MCF 10A (cell line): Measurements from ENCODE around the gene APOB. TPM values are rescaled to one million over a fixed set of nuclear protein-coding genes. Genes with fewer than 3 reads are reported as not detected.

Experiments used
- BruUV-seq: library from RNA; stranded (reverse); fragments of 400-500 nt; replicated peaks from 2 replicates; lab custom pipeline; 2021; lab: Mats Ljungman, UMichigan
- CTCF ChIA-PET: fragments of 300-600 bp; sonication (Branson Sonifier 250); formaldehyde crosslinking; extraction: SDS; loops from one replicate; lab custom pipeline; 2021; ENCODE audit warnings: antibody characterized with exemption, inconsistent platforms; lab: Yijun Ruan, JAX
- POLR2A ChIA-PET: fragments of 300-600, 350-650 bp; sonication (Branson Sonifier 250); formaldehyde crosslinking; extraction: SDS; loops from one replicate; lab custom pipeline; 2020; ENCODE audit warnings: antibody characterized with exemption, inconsistent platforms; lab: Yijun Ruan, JAX
- DNase-seq: peaks from one replicate; pipeline ENCODE4 v3.0.0-alpha.2; 2018; ENCODE audit not compliant: unreplicated experiment
- H3K27ac Mint-ChIP-seq: one replicate; pipeline ENCODE4 v1.8.0; 2022; ENCODE audit warnings: mild to moderate bottlenecking, low read depth, mixed read lengths; ENCODE audit not compliant: unreplicated experiment
- H3K27me3 Mint-ChIP-seq: one replicate; pipeline ENCODE4 v1.8.0; 2022; ENCODE audit warnings: mixed read lengths; ENCODE audit not compliant: insufficient read depth, unreplicated experiment
- H3K36me3 Mint-ChIP-seq: one replicate; pipeline ENCODE4 v1.8.0; 2022; ENCODE audit warnings: mild to moderate bottlenecking, moderate library complexity, mixed read lengths; ENCODE audit not compliant: insufficient read depth, unreplicated experiment
- H3K4me1 Mint-ChIP-seq: one replicate; pipeline ENCODE4 v1.8.0; 2022; ENCODE audit warnings: mixed read lengths; ENCODE audit not compliant: insufficient read depth, unreplicated experiment
- H3K4me3 Mint-ChIP-seq: one replicate; pipeline ENCODE4 v1.8.0; 2022; ENCODE audit warnings: mild to moderate bottlenecking, moderate library complexity, mixed read lengths; ENCODE audit not compliant: unreplicated experiment
- H3K9me3 Mint-ChIP-seq: one replicate; pipeline ENCODE4 v1.8.0; 2022; ENCODE audit warnings: mixed read lengths; ENCODE audit not compliant: unreplicated experiment
- intact Hi-C: fragments of 100-400 bp; cut with micrococcal nuclease; formaldehyde crosslinking; loops from 2 replicates; pipeline ENCODE4 v1.14.1; 2022
- total RNA-seq: library from RNA; stranded (reverse); gene quantifications from 2 replicates; pipeline ENCODE4 v1.2.3, GENCODE V29; 2022
- TF ChIP-seq, protein P1 (sequence below): fragments of 200-600 bp; IDR thresholded peaks from one replicate; pipeline ENCODE4 v1.8.0; 2022; ENCODE audit warnings: antibody characterized with exemption, mild to moderate bottlenecking; ENCODE audit not compliant: unreplicated experiment

APOB gene
- total RNA-seq, 1 experiment from 2014 or later = not detected

DNA sequence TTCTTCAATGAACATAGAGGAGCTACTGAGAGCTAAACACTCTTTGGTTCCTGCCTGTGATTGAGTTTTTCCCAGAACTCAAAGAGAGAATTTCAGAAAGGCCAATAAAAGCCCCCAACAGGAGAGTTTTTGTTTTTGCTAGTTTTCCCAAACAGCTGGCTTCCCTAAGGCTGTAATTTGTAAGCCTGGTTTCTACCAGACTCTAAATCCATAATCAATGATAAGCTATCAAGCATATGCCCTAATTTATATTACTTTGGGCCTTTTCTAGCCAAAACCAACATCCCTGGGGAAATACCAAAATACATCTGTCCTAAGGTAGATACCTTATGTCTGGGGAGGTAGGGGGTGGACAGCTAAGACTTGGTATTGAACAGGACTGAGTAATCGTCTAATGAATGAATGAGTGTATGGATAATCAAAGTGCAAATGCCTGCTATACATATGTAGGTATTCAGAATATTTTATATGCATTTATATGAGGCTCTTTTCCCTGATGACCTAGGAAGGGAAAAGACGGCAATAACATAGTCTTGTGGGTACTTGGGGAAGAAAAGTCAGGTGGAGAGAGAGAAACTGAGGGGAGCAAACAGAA lies 26.0 kb upstream of the APOB start:
- no peak overlapping the region for H3K4me3 Mint-ChIP-seq
- CTCF ChIA-PET = interaction anchor here (0.6 to 1.6 kb wide), 3 partner anchors 21 to 48 kb away, joined by 3 to 5 read pairs (median 4); no protein-coding TSS in a partner anchor

DNA sequence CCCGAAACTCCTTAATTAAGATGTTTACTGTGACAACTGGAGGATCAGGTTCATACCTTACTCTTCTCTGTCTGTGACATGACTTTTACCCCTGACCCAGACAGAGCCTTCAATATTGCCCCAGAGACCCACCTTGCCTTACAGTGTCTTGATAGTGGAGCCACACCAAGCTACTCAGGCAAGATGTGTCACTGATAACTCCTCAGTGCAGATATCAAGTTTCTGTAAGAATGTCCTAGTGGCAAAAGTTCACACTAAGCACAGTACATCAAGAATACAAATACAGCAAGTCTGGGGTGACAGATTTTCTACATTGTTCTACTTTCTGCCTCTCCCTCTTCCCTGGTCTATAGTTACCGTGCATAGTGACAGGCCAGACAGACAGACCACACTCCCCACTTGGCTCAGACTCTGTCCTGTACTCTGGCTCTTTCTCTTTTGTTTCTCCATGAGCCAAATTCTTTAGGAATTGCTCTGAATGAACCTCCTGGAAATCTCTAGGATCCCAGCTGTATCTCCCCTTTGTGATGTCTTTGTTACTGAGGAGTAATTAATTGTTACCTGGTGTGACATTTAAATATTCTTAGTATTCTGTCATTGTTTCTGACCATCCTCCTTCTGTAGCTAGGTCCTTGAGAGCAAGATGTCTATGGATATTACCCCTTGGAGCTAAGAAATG lies 24.1 kb upstream of the APOB start:
- no TSS peak for BruUV-seq
- intact Hi-C loops = no loop called here
- TF ChIP-seq, protein P1, sequence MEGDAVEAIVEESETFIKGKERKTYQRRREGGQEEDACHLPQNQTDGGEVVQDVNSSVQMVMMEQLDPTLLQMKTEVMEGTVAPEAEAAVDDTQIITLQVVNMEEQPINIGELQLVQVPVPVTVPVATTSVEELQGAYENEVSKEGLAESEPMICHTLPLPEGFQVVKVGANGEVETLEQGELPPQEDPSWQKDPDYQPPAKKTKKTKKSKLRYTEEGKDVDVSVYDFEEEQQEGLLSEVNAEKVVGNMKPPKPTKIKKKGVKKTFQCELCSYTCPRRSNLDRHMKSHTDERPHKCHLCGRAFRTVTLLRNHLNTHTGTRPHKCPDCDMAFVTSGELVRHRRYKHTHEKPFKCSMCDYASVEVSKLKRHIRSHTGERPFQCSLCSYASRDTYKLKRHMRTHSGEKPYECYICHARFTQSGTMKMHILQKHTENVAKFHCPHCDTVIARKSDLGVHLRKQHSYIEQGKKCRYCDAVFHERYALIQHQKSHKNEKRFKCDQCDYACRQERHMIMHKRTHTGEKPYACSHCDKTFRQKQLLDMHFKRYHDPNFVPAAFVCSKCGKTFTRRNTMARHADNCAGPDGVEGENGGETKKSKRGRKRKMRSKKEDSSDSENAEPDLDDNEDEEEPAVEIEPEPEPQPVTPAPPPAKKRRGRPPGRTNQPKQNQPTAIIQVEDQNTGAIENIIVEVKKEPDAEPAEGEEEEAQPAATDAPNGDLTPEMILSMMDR = no peak

More for the DNA sequence above, 26.0 kb upstream of the APOB start:
- H3K9me3 Mint-ChIP-seq = no peaks in the 10 kb centered on the region
- POLR2A ChIA-PET = no interaction called here
- H3K27me3 Mint-ChIP-seq = peaks cover 31% of the 10 kb centered on the region
- TF ChIP-seq, protein P1 = no peak
- H3K36me3 Mint-ChIP-seq = no peaks in the 10 kb centered on the region
- no peak for DNase-seq
- intact Hi-C loops = no loop called here
- no peak overlapping the region for H3K27ac Mint-ChIP-seq
- H3K4me1 Mint-ChIP-seq = no peaks in the 10 kb centered on the region
- no TSS peak for BruUV-seq

GRCh38 chr2:21067125-21067524 lies 23.3 kb upstream of the APOB start:
- peaks cover 31% of the 10 kb centered on the region for H3K27me3 Mint-ChIP-seq
- intact Hi-C loops = no loop called here
- no peaks in the 10 kb centered on the region for H3K4me1 Mint-ChIP-seq
- POLR2A ChIA-PET = no interaction called here
- no peak overlapping the region for H3K4me3 Mint-ChIP-seq
- no peak overlapping the region for H3K27ac Mint-ChIP-seq
- no peaks in the 10 kb centered on the region for H3K36me3 Mint-ChIP-seq
- TF ChIP-seq, protein P1 = no peak
- BruUV-seq = no TSS peak
- no peak for DNase-seq
- H3K9me3 Mint-ChIP-seq = no peaks in the 10 kb centered on the region
- CTCF ChIA-PET = no interaction called here

More for the DNA sequence above, 24.1 kb upstream of the APOB start:
- Mint-ChIP-seq H3K27me3 (peaks cover 31% of the 10 kb centered on the region), H3K9me3 (no peaks in the 10 kb centered on the region), H3K36me3 (no peaks in the 10 kb centered on the region), H3K4me3 (no peak overlapping the region), H3K4me1 (no peaks in the 10 kb centered on the region), H3K27ac (no peak overlapping the region)
- POLR2A ChIA-PET = interaction anchor here (0.9 kb wide), 1 partner anchor 22 kb away, joined by 3 read pairs; no protein-coding TSS in a partner anchor
- DNase-seq = no peak
- CTCF ChIA-PET = interaction anchor here (0.6 kb wide), 1 partner anchor 26 kb away, joined by 3 read pairs; no protein-coding TSS in a partner anchor

GRCh38 chr2:21059885-21060610 lies 16.2 kb upstream of the APOB start:
- Mint-ChIP-seq H3K36me3 (no peaks in the 10 kb centered on the region), H3K4me3 (no peak overlapping the region), H3K27ac (no peak overlapping the region), H3K4me1 (no peaks in the 10 kb centered on the region), H3K9me3 (no peaks in the 10 kb centered on the region), H3K27me3 (peaks cover 15% of the 10 kb centered on the region)
- BruUV-seq = no TSS peak
- intact Hi-C loops = no loop called here
- POLR2A ChIA-PET = no interaction called here
- TF ChIP-seq, protein P1 = no peak
- CTCF ChIA-PET = interaction anchor here (0.7 to 1.6 kb wide), 3 partner anchors 15 to 398 kb away, joined by 3 to 4 read pairs (median 3); no protein-coding TSS in a partner anchor
- no peak for DNase-seq
